NOMO-1 treated with dmso at 0.1 percent for 144 hours (cell line): ENCODE data around the gene SULT2B1.

ENCODE experiments used
- DNase-seq: peaks from one replicate; lab custom pipeline; 2025; ENCODE audit not compliant: unreplicated experiment; lab: John Stamatoyannopoulos, UW

The SULT2B1 gene

GRCh38 chr19:48598996-48599700 is 47.2 kb downstream of the SULT2B1 start:
- no peak for DNase-seq

- DNase-seq: no peak
Measured at GRCh38 chr19:48600679-48601417, 48.9 kb downstream of the SULT2B1 start.

GRCh38 chr19:48603001-48603400 is 51.0 kb downstream of the SULT2B1 start:
- DNase-seq: no peak

- no peak for DNase-seq
Measured at GRCh38 chr19:48603449-48603848, 51.5 kb downstream of the SULT2B1 start.

GRCh38 chr19:48603850-48604249 is 51.9 kb downstream of the SULT2B1 start:
- no peak for DNase-seq

- no peak for DNase-seq
Measured at GRCh38 chr19:48606463-48607358, 54.7 kb downstream of the SULT2B1 start, which contains the start of gene SPACA4. Gene SPACA4 (plus strand): TSS chr19:48606742. CDS start chr19:48606979, 237 bp downstream.

- DNase-seq: no peak
Measured at GRCh38 chr19:48607359-48607755, 55.4 kb downstream of the SULT2B1 start.

- DNase-seq: peak; percentile 55
Measured at GRCh38 chr19:48608798-48609263, 56.9 kb downstream of the SULT2B1 start.

GRCh38 chr19:48609571-48610108 is 57.7 kb downstream of the SULT2B1 start:
- DNase-seq: no peak

GRCh38 chr19:48611872-48612271 is 59.9 kb downstream of the SULT2B1 start:
- no peak for DNase-seq

GRCh38 chr19:48613024-48613851 is 61.3 kb downstream of the SULT2B1 start:
- DNase-seq: no peak

GRCh38 chr19:48613852-48614435 is 62.0 kb downstream of the SULT2B1 start:
- no peak for DNase-seq

GRCh38 chr19:48614436-48615230 is 62.7 kb downstream of the SULT2B1 start, which contains the start of gene FAM83E:
Gene FAM83E (minus strand): TSS chr19:48615076. CDS start chr19:48613372, 1,704 bp downstream.
- no peak for DNase-seq

GRCh38 chr19:48615231-48616040 is 63.5 kb downstream of the SULT2B1 start:
- DNase-seq: no peak

- DNase-seq: no peak
Measured at GRCh38 chr19:48616041-48616436, 64.1 kb downstream of the SULT2B1 start.

- DNase-seq: no peak
Measured at GRCh38 chr19:48616491-48617056, 64.6 kb downstream of the SULT2B1 start.

GRCh38 chr19:48617146-48617937 is 65.4 kb downstream of the SULT2B1 start:
- DNase-seq: no peak
